Occipital lobe (tissue), 2 donors: ENCODE measurements around the gene KIDINS220. TPM values are rescaled to one million over a fixed set of nuclear protein-coding genes. Genes with fewer than 3 reads are reported as not detected.
A peak's percentile ranks its signal among the peaks of the same experiment; 100 is the strongest.

Source experiments
- DNase-seq: peaks from one replicate; lab custom pipeline; 2025; lab: John Stamatoyannopoulos, UW
- total RNA-seq: library from RNA; depleted of rRNA; stranded (reverse); fragments of >200 nt; gene quantifications from one replicate; pipeline ENCODE4 v1.2.3, GENCODE V29; 2014

KIDINS220 gene
- total RNA-seq, 1 donor from 2014 or later, result 721 TPM

GRCh38 chr2:8851811-8852560 is 14.6 kb upstream of the KIDINS220 start:
- DNase-seq, result peak; percentile 5

- no peak for DNase-seq
Measured at GRCh38 chr2:8850845-8851487, 13.6 kb upstream of the KIDINS220 start.

- DNase-seq, result no peak
Measured at GRCh38 chr2:8849327-8849726, 11.9 kb upstream of the KIDINS220 start.

- no peak for DNase-seq
Measured at GRCh38 chr2:8848328-8849100, 11.1 kb upstream of the KIDINS220 start.

- no peak for DNase-seq
Measured at GRCh38 chr2:8847400-8847799, 10.0 kb upstream of the KIDINS220 start.

GRCh38 chr2:8841932-8842331 is 4.5 kb upstream of the KIDINS220 start:
- no peak for DNase-seq

GRCh38 chr2:8840475-8841091 is 3.2 kb upstream of the KIDINS220 start:
- no peak for DNase-seq

GRCh38 chr2:8839189-8839965 is 2.0 kb upstream of the KIDINS220 start:
- DNase-seq, result no peak

- DNase-seq, result no peak
Measured at GRCh38 chr2:8837795-8838140, 355 bp upstream of the KIDINS220 start.

- no peak for DNase-seq
Measured at GRCh38 chr2:8835279-8835678, 2.1 kb downstream of the KIDINS220 start.

- no peak for DNase-seq
Measured at GRCh38 chr2:8833853-8834252, 3.6 kb downstream of the KIDINS220 start.

GRCh38 chr2:8831516-8831915 is 5.9 kb downstream of the KIDINS220 start:
- DNase-seq, result no peak

- DNase-seq, result no peak
Measured at GRCh38 chr2:8827729-8828128, 9.7 kb downstream of the KIDINS220 start.

- no peak for DNase-seq
Measured at GRCh38 chr2:8822218-8822617, 15.2 kb downstream of the KIDINS220 start.

- DNase-seq, result peak; percentile 46
Measured at GRCh38 chr2:8821276-8822217, 15.9 kb downstream of the KIDINS220 start.

- no peak for DNase-seq
Measured at GRCh38 chr2:8819948-8820347, 17.5 kb downstream of the KIDINS220 start.

GRCh38 chr2:8819194-8819593 is 18.2 kb downstream of the KIDINS220 start:
- DNase-seq, result no peak

GRCh38 chr2:8817221-8817620 is 20.2 kb downstream of the KIDINS220 start:
- no peak for DNase-seq

GRCh38 chr2:8806885-8807704 is 30.3 kb downstream of the KIDINS220 start:
- no peak for DNase-seq
